CD14-positive monocyte (primary cell): ENCODE measurements around the gene CYP4B1. TPM values are rescaled to one million over a fixed set of nuclear protein-coding genes. Genes with fewer than 3 reads are reported as not detected.

Experiments used
- DNase-seq, 3 donors: peaks; one replicate each; pipeline ENCODE4 v3.0.0-alpha.2; 2011 to 2022
- H2AFZ ChIP-seq: 2 replicates; pipeline ENCODE4 v1.6.0; 2012; ENCODE audit warnings: mild to moderate bottlenecking, low read depth, low read length, inconsistent platforms; ENCODE audit not compliant: insufficient read depth, poor library complexity, severe bottlenecking
- H3K27ac ChIP-seq, 2 donors: 1 replicate in 1 of 2; 2 replicates in 1 of 2; pipeline ENCODE4 v1.5.1; 2012 to 2013; ENCODE audit warnings: low read length in 2 of 2, control low read depth in 1 of 2, inconsistent platforms in 1 of 2, low read depth in 1 of 2, mild to moderate bottlenecking in 1 of 2
- H3K27me3 ChIP-seq, 2 donors: one replicate each; pipeline versions ENCODE4 v1.6.0 to v1.6.1; 2011 to 2013; ENCODE audit warnings: low read length in 2 of 2; ENCODE audit not compliant: control insufficient read depth in 2 of 2, insufficient read depth in 2 of 2
- H3K36me3 ChIP-seq, 2 donors: replicated peaks in 1 of 2; 1 replicate in 1 of 2; 2 replicates in 1 of 2; pipeline versions ENCODE4 v1.5.1 to v1.6.1; 2012 to 2013; ENCODE audit warnings: low read length in 2 of 2, control low read depth in 1 of 2, inconsistent platforms in 1 of 2, mild to moderate bottlenecking in 1 of 2; ENCODE audit not compliant: insufficient read depth in 2 of 2, control insufficient read depth in 1 of 2
- H3K4me1 ChIP-seq, 2 donors: 1 replicate in 1 of 2; 2 replicates in 1 of 2; pipeline versions ENCODE4 v1.5.1 to v1.6.1; 2012 to 2013; ENCODE audit warnings: low read length in 2 of 2, control low read depth in 1 of 2, inconsistent platforms in 1 of 2, mild to moderate bottlenecking in 1 of 2, moderate library complexity in 1 of 2; ENCODE audit not compliant: insufficient read depth in 2 of 2, control insufficient read depth in 1 of 2
- H3K4me2 ChIP-seq: replicated peaks from 2 replicates; pipeline ENCODE3; 2012; ENCODE audit warnings: low read length, moderate library complexity, mild to moderate bottlenecking; ENCODE audit not compliant: poor library complexity, severe bottlenecking; ENCODE audit errors: extremely low read depth
- H3K4me3 ChIP-seq, 3 experiments: fragments of 200-600 bp in 1 of 3; sonication (generic) in 1 of 3; replicated peaks in 1 of 3; 1 replicate in 2 of 3; 2 replicates in 1 of 3; pipeline ENCODE4 v1.5.1; 2011 to 2013; ENCODE audit warnings: low read length in 3 of 3, mild to moderate bottlenecking in 3 of 3, control low read depth in 2 of 3, low read depth in 2 of 3, inconsistent platforms in 1 of 3, moderate library complexity in 1 of 3
- H3K79me2 ChIP-seq: 2 replicates; pipeline ENCODE4 v1.6.0; 2012; ENCODE audit warnings: mild to moderate bottlenecking, control low read depth, inconsistent platforms, low read length, moderate library complexity; ENCODE audit not compliant: insufficient read depth
- H3K9ac ChIP-seq: 2 replicates; pipeline ENCODE4 v1.6.0; 2017; ENCODE audit warnings: low read length, mild to moderate bottlenecking; ENCODE audit not compliant: insufficient read depth, poor library complexity, severe bottlenecking
- H3K9me3 ChIP-seq, 2 donors: replicated peaks in 1 of 2; 1 replicate in 1 of 2; 2 replicates in 1 of 2; pipeline versions ENCODE4 v1.5.1 to v1.6.1; 2012 to 2013; ENCODE audit warnings: low read length in 2 of 2, control low read depth in 1 of 2; ENCODE audit not compliant: control insufficient read depth in 1 of 2, insufficient read depth in 1 of 2
- H4K20me1 ChIP-seq: 2 replicates; pipeline ENCODE4 v1.6.0; 2012; ENCODE audit warnings: mild to moderate bottlenecking, low read length, control low read depth, moderate library complexity; ENCODE audit not compliant: insufficient read depth
- H3K27ac Mint-ChIP-seq, 7 donors: one replicate each; pipeline ENCODE4 v1.8.0; 2020; ENCODE audit warnings: mild to moderate bottlenecking in 7 of 7, mixed read lengths in 7 of 7, moderate library complexity in 6 of 7, inconsistent platforms in 2 of 7
- H3K27me3 Mint-ChIP-seq, 3 donors: one replicate each; pipeline ENCODE4 v1.8.0; 2021 to 2022; ENCODE audit warnings: low read depth in 3 of 3, mild to moderate bottlenecking in 3 of 3, mixed read lengths in 3 of 3, moderate library complexity in 3 of 3, inconsistent platforms in 1 of 3
- H3K36me3 Mint-ChIP-seq, 2 donors: one replicate each; pipeline ENCODE4 v1.8.0; 2020; ENCODE audit warnings: mixed read lengths in 2 of 2, inconsistent platforms in 1 of 2, mild to moderate bottlenecking in 1 of 2
- H3K4me1 Mint-ChIP-seq: one replicate; pipeline ENCODE4 v1.8.0; 2020; ENCODE audit warnings: mild to moderate bottlenecking, mixed read lengths
- H3K4me3 Mint-ChIP-seq, 2 donors: one replicate each; pipeline ENCODE4 v1.8.0; 2020; ENCODE audit warnings: mild to moderate bottlenecking in 2 of 2, mixed read lengths in 2 of 2, moderate library complexity in 1 of 2
- H3K9me3 Mint-ChIP-seq, 7 donors: one replicate each; pipeline ENCODE4 v1.8.0; 2020 to 2022; ENCODE audit warnings: mixed read lengths in 7 of 7, mild to moderate bottlenecking in 6 of 7, moderate library complexity in 6 of 7, inconsistent platforms in 2 of 7
- CTCF ChIP-seq: fragments of 200-600 bp; IDR thresholded peaks from one replicate; pipeline ENCODE4 v1.8.0; 2022; ENCODE audit warnings: antibody characterized with exemption, mild to moderate bottlenecking
- WGBS: methylation state at CpG from one replicate; pipeline ENCODE4 v1.1.5; 2013; ENCODE audit warnings: missing lambda C conversion rate; ENCODE audit not compliant: insufficient coverage; 5-methylcytosine and 5-hydroxymethylcytosine counted together
- intact Hi-C, 2 donors: fragments of 100-400 bp; cut with micrococcal nuclease; formaldehyde crosslinking; loops; one replicate each; pipeline versions ENCODE4 v1.15.0 to v1.15.1; 2023
- polyA plus RNA-seq, 3 donors: library from polyadenylated mRNA; depleted of rRNA in 1 of 3; unstranded in 2 of 3; stranded (reverse) in 1 of 3; fragments of 300-500 nt in 2 of 3; fragments of >200 nt in 1 of 3; fragmentation: Illumina TruSeq in 2 of 3; gene quantifications; 1 replicate in 2 of 3; 2 replicates in 1 of 3; pipeline ENCODE4 v1.2.3, GENCODE V29; 2012 to 2021

The CYP4B1 gene
- polyA plus RNA-seq, 3 donors = not detected

GRCh38 chr1:46816930-46817329 lies 18.1 kb downstream of the CYP4B1 start:
- H3K36me3 ChIP-seq = no peaks in the 10 kb centered on the region
- intact Hi-C loops = no loop called here
- Mint-ChIP-seq H3K9me3 (peaks cover 0 to 3% (median 0%) of the 10 kb centered on the region in 7 donors), H3K36me3 (no peaks in the 10 kb centered on the region), H3K27ac (no peak overlapping the region), H3K4me1 (no peaks in the 10 kb centered on the region), H3K4me3 (no peak overlapping the region), H3K27me3 (peaks cover 2 to 4% (median 3%) of the 10 kb centered on the region in 3 donors)
- H4K20me1 ChIP-seq = no peaks in the 10 kb centered on the region
- no peak overlapping the region for H3K9ac ChIP-seq
- TF ChIP-seq CTCF = no peak
- 96% methylated on average over 2 of the region's 5 CpGs for WGBS
- H3K27ac ChIP-seq = no peak overlapping the region
- H2AFZ ChIP-seq = no peak overlapping the region
- no peak for DNase-seq
- H3K9me3 ChIP-seq = peaks cover 0 to 3% of the 10 kb centered on the region in 2 donors
- H3K27me3 ChIP-seq = no peaks in the 10 kb centered on the region
- H3K4me2 ChIP-seq = no peak overlapping the region
- H3K4me1 ChIP-seq = no peaks in the 10 kb centered on the region
- no peak overlapping the region for H3K4me3 ChIP-seq
- no peaks in the 10 kb centered on the region for H3K79me2 ChIP-seq

- no peak overlapping the region for H3K4me3 Mint-ChIP-seq
- Histone ChIP-seq H2AFZ (no peak overlapping the region), H3K36me3 (no peaks in the 10 kb centered on the region), H3K9me3 (peaks cover 0 to 3% of the 10 kb centered on the region in 2 donors), H3K9ac (no peak overlapping the region), H3K4me1 (no peaks in the 10 kb centered on the region), H3K4me3 (no peak overlapping the region), H4K20me1 (no peaks in the 10 kb centered on the region), H3K79me2 (no peaks in the 10 kb centered on the region), H3K27me3 (no peaks in the 10 kb centered on the region), H3K27ac (no peak overlapping the region), H3K4me2 (no peak overlapping the region)
- H3K36me3 Mint-ChIP-seq = no peaks in the 10 kb centered on the region
- peaks cover 2 to 4% (median 2%) of the 10 kb centered on the region in 3 donors for H3K27me3 Mint-ChIP-seq
- peaks cover 0 to 3% (median 0%) of the 10 kb centered on the region in 7 donors for H3K9me3 Mint-ChIP-seq
- DNase-seq = no peak
- TF ChIP-seq CTCF = no peak
- WGBS = 91% methylated on average over 5 of the region's 6 CpGs
- intact Hi-C loops = no loop called here
- H3K4me1 Mint-ChIP-seq = no peaks in the 10 kb centered on the region
- H3K27ac Mint-ChIP-seq = no peak overlapping the region
Measured at GRCh38 chr1:46817814-46818213, 19.0 kb downstream of the CYP4B1 start.
